Astrocyte (in vitro differentiated cells and primary cell): ENCODE measurements around the gene LANCL2.

Experiments used
- CTCF ChIP-seq: IDR thresholded peaks from 2 replicates; pipeline ENCODE4 v1.5.1; 2011; ENCODE audit warnings: low read depth, mild to moderate bottlenecking, inconsistent platforms, low read length, moderate library complexity; ENCODE audit not compliant: insufficient read depth
- EZH2 ChIP-seq: IDR thresholded peaks from 2 replicates; pipeline ENCODE4 v1.6.1; 2012; ENCODE audit warnings: mild to moderate bottlenecking, low read length, inconsistent platforms; ENCODE audit not compliant: insufficient read depth

DNA sequence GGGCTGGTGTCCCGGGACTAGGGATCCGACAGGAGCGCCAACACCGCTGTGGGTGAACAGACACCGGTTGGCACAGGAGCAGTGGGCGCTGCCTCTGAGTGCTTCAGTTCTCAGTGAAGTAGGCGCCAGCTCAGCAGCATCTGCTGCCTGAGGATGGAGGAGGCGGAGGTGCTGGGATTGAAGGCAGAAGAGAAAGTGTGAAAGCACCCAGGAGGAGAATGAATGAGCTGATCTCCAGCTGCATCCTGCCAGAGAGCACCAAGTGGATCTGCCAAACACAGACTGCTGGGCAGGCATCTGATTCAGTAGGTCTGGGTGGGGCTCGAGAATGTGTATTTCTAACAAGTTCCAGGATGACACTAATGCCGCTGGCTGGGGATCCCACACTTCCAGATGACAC, 74.5 kb downstream of the LANCL2 start:
- no peak for TF ChIP-seq EZH2
- TF ChIP-seq CTCF, result no peak
